Upper lobe of right lung (tissue), 1 donor: ENCODE data around the gene OTX1. TPM values are rescaled to one million over a fixed set of nuclear protein-coding genes. Genes with fewer than 3 reads are reported as not detected.

Experiments
- ATAC-seq: fragments of 200-7000 bp; cut with Tn5 transposase; one replicate; pipeline ENCODE4 v1.9.1; 2020; ENCODE audit warnings: mild to moderate bottlenecking, moderate library complexity
- DNase-seq: peaks from one replicate; pipeline ENCODE4 v3.0.0-alpha.2; 2020
- H3K27ac ChIP-seq: fragments of 200-600 bp; one replicate; pipeline ENCODE4 v1.8.0; 2022
- H3K27me3 ChIP-seq: fragments of 200-600 bp; one replicate; pipeline ENCODE4 v1.8.0; 2022; ENCODE audit warnings: mild to moderate bottlenecking
- H3K36me3 ChIP-seq: fragments of 200-600 bp; one replicate; pipeline ENCODE4 v1.8.0; 2022
- H3K4me1 ChIP-seq: fragments of 200-600 bp; one replicate; pipeline ENCODE4 v1.8.0; 2022
- H3K4me3 ChIP-seq: fragments of 200-600 bp; one replicate; pipeline ENCODE4 v1.8.0; 2022; ENCODE audit warnings: mild to moderate bottlenecking
- H3K9me3 ChIP-seq: fragments of 200-600 bp; one replicate; pipeline ENCODE4 v1.8.0; 2022
- CTCF ChIP-seq: fragments of 200-600 bp; IDR thresholded peaks from one replicate; pipeline ENCODE4 v1.8.0; 2022; ENCODE audit warnings: antibody characterized with exemption
- intact Hi-C: fragments of 100-400 bp; cut with DNase I; formaldehyde crosslinking; loops from one replicate; pipeline ENCODE4 v1.11.0; 2022
- total RNA-seq: library from RNA; stranded (reverse); fragmentation: NEBNext Ultra II Directional; extraction: Animal tissue kit (Norgen Biotek cat#: 25700); gene quantifications from one replicate; pipeline ENCODE4 v1.2.1, GENCODE V29; 2021
- donor health status: DM: no; HTN: yes; CAD: no; lungs with severe emphysema.

Gene OTX1
- total RNA-seq, 1 donor from 2014 or later, result not detected

GRCh38 chr2:63078852-63079606 lies 28.4 kb downstream of the OTX1 start:
- DNase-seq (no peak), ATAC-seq (no peak)
- Histone ChIP-seq H3K4me3 (no peak overlapping the region), H3K27me3 (no peaks in the 10 kb centered on the region), H3K9me3 (no peaks in the 10 kb centered on the region), H3K4me1 (no peaks in the 10 kb centered on the region), H3K27ac (no peak overlapping the region), H3K36me3 (no peaks in the 10 kb centered on the region)
- no peak for TF ChIP-seq CTCF
- intact Hi-C loops, result no loop called here

GRCh38 chr2:63081404-63081803 lies 30.8 kb downstream of the OTX1 start:
- TF ChIP-seq CTCF, result no peak
- Histone ChIP-seq H3K4me3 (no peak overlapping the region), H3K36me3 (no peaks in the 10 kb centered on the region), H3K27me3 (no peaks in the 10 kb centered on the region), H3K4me1 (no peaks in the 10 kb centered on the region), H3K27ac (no peak overlapping the region), H3K9me3 (no peaks in the 10 kb centered on the region)
- intact Hi-C loops, result no loop called here
- no peak for DNase-seq
- no peak for ATAC-seq

- no peak for TF ChIP-seq CTCF
- intact Hi-C loops, result no loop called here
- DNase-seq (no peak), ATAC-seq (no peak)
- H3K27me3 ChIP-seq, result no peaks in the 10 kb centered on the region
- no peaks in the 10 kb centered on the region for H3K9me3 ChIP-seq
- H3K4me1 ChIP-seq, result no peaks in the 10 kb centered on the region
- H3K36me3 ChIP-seq, result no peaks in the 10 kb centered on the region
- H3K27ac ChIP-seq, result no peak overlapping the region
- H3K4me3 ChIP-seq, result no peak overlapping the region
These were observed 36.1 kb downstream of the OTX1 start for GRCh38 chr2:63086687-63087086.

- Histone ChIP-seq H3K27ac (no peak overlapping the region), H3K4me3 (no peak overlapping the region), H3K9me3 (no peaks in the 10 kb centered on the region), H3K27me3 (no peaks in the 10 kb centered on the region), H3K4me1 (no peaks in the 10 kb centered on the region), H3K36me3 (no peaks in the 10 kb centered on the region)
- no peak for TF ChIP-seq CTCF
- intact Hi-C loops, result no loop called here
- no peak for ATAC-seq
- DNase-seq, result no peak
These were observed 41.8 kb downstream of the OTX1 start for GRCh38 chr2:63092401-63092800.

- no peak for ATAC-seq
- TF ChIP-seq CTCF, result no peak
These were observed 42.2 kb downstream of the OTX1 start for GRCh38 chr2:63092857-63093256.

More at GRCh38 chr2:63092857-63093256, 42.2 kb downstream of the OTX1 start:
- no peak for DNase-seq
- Histone ChIP-seq H3K27me3 (no peaks in the 10 kb centered on the region), H3K4me1 (no peaks in the 10 kb centered on the region), H3K9me3 (no peaks in the 10 kb centered on the region), H3K27ac (no peak overlapping the region), H3K4me3 (no peak overlapping the region), H3K36me3 (no peaks in the 10 kb centered on the region)
- intact Hi-C loops, result no loop called here
